ENCODE data around the gene WDR6.
A peak's percentile ranks its signal among the peaks of the same experiment; 100 is the strongest.

Gene WDR6

DNA sequence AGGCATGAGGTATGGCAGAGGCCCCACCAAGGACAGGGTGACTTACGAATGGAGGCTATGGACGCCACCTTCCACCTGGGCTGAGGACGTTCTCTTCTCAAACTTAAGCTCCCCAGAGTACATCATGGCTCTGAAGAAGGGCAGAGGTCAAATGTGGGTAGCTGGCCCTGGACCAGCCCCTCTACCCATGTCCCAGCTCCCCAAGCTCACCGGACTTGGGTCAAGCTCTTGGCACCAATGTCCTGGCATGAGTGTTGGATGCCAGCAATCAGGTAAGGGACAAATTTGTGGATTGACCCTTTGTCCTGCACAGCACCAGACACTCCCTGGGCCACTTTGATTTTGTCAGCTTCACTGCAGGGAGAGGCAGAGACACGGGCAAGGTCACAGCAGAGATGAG, 17.3 kb downstream of the WDR6 start:
- in situ Hi-C loops (cut with MboI; ENCODE audit: low pct_unique_long_range_greater_than_20kb, low sequenced_read_pairs): no loop called here

GRCh38 chr3:49025005-49025792, 18.0 kb downstream of the WDR6 start:
- in situ Hi-C loops (cut with MboI; ENCODE audit: low pct_unique_long_range_greater_than_20kb, low sequenced_read_pairs): no loop called here
- DNase-seq: peak; percentile 67

More for the DNA sequence above, 17.3 kb downstream of the WDR6 start:
- no peak for DNase-seq

- no peak for DNase-seq
- in situ Hi-C loops (cut with MboI; ENCODE audit: low pct_unique_long_range_greater_than_20kb, low sequenced_read_pairs): no loop called here
Observed at GRCh38 chr3:49025793-49026520, 18.8 kb downstream of the WDR6 start.

DNA sequence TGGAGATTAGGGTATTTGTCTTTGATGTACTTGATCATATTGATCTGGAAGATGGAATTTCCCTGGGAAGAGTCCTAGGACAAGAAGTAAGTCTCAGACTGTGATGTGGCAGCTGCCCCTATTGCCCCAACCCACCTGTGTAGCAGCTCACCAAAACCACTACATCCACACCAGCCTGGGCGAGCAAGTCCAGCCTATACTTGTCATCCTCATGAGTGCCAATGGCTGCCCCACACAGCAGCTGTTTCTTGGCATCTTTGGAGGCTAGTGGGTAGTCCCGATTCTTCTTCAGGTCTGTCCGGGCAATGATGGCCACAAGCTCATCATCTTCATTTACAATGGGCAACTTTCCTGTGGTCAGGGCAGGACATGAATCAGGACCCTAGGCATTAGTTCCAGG, 19.3 kb downstream of the WDR6 start:
- in situ Hi-C loops (cut with MboI; ENCODE audit: low pct_unique_long_range_greater_than_20kb, low sequenced_read_pairs): no loop called here
- DNase-seq: no peak

DNA sequence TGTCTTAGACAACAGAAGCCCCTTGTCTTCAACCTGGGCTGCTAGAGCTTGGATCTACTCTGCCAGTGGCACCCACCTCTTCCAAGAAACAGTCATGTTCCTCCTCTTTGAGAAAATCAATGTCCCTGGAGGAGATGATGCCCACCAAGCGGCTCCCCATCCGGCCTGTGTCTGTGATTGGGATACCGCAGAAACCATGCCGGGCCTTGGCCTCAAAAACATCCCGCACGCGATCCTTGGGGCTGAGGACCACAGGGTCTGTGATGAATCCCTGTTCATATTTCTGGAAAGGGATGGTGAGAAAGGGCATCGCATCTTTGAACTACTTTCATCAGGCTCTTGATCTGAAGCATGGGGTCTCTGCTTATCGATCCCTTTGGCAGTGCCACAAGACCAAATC, 20.4 kb downstream of the WDR6 start:
- DNase-seq: no peak
- in situ Hi-C loops (cut with MboI; ENCODE audit: low pct_unique_long_range_greater_than_20kb, low sequenced_read_pairs): no loop called here

GRCh38 chr3:49028298-49028672, 21.1 kb downstream of the WDR6 start:
- no peak for DNase-seq

GRCh38 chr3:49028673-49029562, 21.7 kb downstream of the WDR6 start, which contains the start of gene IMPDH2:
IMPDH2 (minus strand) TSS chr3:49029398; CDS start chr3:49029350, 48 bp downstream.
- DNase-seq: peak; percentile 94
- in situ Hi-C loops (cut with MboI; ENCODE audit: low pct_unique_long_range_greater_than_20kb, low sequenced_read_pairs): no loop called here

More at GRCh38 chr3:49028298-49028672, 21.1 kb downstream of the WDR6 start:
- in situ Hi-C loops (cut with MboI; ENCODE audit: low pct_unique_long_range_greater_than_20kb, low sequenced_read_pairs): no loop called here

DNA sequence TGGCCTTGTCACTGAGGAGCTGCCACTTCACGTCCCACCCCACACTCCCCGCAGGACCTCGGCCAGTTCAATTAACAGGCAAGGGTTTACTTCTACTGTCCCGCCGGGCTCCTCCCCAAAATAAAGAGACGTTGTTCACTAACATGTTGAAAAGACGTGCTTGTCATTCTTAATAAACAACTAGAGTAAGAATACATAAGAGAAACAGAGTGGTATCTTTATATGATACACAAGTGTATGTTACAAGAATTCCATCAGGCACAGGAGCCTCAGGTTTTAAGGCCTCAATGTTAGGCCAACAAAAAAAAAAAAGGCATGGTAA, 22.3 kb downstream of the WDR6 start:
- DNase-seq: no peak
- in situ Hi-C loops (cut with MboI; ENCODE audit: low pct_unique_long_range_greater_than_20kb, low sequenced_read_pairs): no loop called here

DNA sequence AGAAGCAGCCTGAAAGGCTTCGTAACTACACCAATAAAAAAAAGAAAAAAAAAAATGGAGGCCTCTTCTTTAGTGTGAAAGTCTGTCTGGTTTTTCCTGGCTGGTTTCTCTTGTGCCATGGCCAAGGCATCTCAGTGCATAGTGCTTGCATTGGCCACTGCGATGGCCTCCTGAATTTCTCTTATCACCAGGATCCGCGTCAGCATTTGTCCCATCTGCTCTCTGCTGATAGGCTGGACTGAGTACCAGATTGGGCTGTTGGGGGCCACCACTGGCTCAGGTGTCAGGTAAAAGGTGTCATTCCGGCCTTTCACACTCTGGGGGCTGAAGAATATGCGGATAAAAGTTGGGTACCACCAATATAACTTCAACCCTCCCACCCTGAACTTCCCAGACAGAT, 23.1 kb downstream of the WDR6 start:
- DNase-seq: no peak

DNA sequence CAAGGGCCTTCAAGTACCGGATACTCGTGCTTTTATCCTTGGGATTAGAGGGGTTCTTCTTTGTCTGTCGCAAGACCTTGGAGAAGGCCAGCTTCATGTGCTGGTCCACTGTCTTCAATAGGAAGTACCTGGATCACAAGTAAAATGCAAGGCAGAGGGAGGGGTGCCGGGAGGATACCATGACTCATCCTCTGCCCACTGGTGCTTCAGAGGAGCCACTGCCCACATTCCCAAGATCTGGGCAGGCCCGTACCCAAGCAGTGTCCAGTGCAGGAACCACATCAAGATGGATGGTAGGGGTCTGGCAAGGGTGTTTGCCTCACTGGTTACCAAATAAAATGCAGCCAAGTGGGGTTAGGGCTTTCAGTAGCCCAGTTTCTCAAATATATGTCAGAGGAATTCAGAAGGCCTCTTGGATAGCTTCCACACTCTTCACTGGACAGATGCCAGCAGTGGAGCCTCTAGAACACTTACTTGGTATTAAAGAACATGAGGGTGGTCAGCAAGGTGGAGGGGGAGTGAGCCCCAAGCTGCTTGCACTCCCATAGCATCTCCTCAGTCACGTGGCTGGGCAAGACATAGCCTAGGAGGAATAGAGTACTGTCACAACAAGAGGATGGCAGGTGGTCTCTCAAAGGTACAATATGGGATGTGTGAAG, 25.6 kb downstream of the WDR6 start:
- no peak for DNase-seq
- in situ Hi-C loops (cut with MboI; ENCODE audit: low pct_unique_long_range_greater_than_20kb, low sequenced_read_pairs): no loop called here

More for the DNA sequence above, 23.1 kb downstream of the WDR6 start:
- in situ Hi-C loops (cut with MboI; ENCODE audit: low pct_unique_long_range_greater_than_20kb, low sequenced_read_pairs): no loop called here

DNA sequence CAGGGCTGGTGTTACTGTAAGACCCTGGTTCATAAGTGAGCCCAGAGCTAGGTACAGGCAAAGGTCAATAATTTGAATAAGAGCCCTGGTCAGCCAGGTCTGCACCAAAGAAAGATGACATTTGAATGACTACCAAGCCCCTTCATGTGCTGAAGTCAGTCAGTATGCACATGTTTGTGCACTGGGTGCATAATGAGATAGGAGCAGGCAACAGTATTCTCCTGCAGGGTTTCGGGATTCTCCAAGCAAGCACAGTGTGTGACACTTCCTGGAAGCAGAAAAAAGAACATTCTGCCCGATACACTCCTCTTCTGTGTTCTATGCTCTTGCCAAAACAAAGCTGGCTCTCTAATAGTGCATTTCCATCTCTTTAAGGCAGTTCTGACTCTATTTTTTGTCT, 27.5 kb downstream of the WDR6 start:
- in situ Hi-C loops (cut with MboI; ENCODE audit: low pct_unique_long_range_greater_than_20kb, low sequenced_read_pairs): no loop called here
- no peak for DNase-seq

DNA sequence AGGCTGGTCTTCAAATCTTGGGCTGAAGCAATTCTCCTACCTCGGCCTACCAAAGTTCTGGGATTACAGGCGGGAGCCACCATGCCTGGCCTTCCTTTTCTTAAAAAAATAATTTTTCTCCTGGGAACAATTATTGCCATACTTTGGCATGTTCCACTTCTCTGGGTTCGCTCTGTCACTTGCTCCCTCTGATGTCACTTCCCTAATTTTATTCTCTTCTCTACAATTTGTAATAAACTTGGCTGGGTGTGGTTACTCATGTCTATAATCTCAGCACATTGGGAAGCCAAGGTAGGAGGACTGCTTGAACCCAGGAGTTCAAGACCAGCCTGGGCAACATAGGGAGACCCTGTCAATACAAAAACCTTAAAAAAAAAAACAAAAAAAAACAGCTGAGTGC, 28.1 kb downstream of the WDR6 start:
- in situ Hi-C loops (cut with MboI; ENCODE audit: low pct_unique_long_range_greater_than_20kb, low sequenced_read_pairs): no loop called here
- DNase-seq: no peak

DNA sequence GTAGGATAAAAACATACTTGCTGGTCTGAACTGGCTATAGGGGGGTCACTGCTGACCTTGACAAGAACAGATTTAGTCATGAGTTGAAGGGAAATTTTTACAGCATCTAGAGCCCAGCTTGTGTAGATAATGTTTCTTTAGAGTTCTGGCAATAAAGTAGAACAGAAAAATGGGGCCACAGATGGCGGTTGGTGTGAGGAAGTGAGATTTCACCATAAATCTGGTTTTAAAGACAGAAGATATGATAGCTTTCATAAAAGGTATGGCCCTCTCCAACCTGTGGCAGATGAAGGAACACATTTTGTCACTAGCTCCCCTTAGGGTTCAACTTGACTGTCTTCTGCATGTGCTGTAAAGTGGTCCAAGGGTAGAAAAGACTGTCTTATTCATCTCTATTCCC, 46.4 kb downstream of the WDR6 start:
- in situ Hi-C loops (cut with MboI; ENCODE audit: low pct_unique_long_range_greater_than_20kb, low sequenced_read_pairs): no loop called here
- DNase-seq: no peak

DNA sequence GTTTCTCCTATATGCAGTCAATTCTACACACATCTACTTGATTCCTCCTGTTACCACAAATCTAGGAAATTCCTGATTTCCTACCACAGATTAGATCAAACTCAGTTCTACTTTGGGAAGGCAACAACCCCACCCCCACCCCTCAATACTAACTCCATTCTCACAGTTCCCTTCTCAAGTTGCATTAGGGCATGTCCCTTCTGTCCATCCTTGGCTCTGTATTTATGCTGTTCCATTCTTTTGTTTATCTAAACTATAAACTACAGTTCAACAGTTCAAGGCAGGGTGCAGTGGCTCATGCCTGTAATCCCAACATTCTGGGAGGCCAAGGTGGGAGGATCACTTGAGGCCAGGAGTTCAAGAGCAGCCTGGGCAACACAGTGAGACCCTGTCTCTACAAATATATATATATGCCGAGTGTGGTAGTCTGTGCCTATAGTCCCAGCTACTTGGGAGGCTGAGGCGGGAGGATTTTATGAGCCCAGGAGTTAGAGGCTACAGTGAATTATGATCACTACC, 47.2 kb downstream of the WDR6 start:
- no peak for DNase-seq
- in situ Hi-C loops (cut with MboI; ENCODE audit: low pct_unique_long_range_greater_than_20kb, low sequenced_read_pairs): no loop called here

DNA sequence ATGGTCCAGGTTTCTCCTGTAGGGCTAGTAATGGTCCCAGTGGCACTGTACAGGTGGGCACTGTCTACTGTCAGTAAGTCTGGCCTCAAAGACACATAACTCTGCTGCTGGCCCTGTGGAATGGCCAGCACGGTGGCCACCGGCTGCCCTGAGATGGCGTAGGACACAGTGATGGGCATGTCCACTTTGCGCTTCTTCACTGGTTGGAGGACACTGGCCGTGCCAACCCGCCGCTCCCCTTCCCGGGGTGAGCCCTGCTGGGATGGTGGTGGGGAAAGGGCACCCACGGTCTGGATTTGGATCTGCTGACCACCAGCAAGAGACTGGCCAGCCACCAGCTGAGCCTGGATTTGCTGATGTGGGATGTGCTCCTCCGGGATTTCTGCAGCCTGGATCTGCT, 50.1 kb downstream of the WDR6 start:
- no peak for DNase-seq
- in situ Hi-C loops (cut with MboI; ENCODE audit: low pct_unique_long_range_greater_than_20kb, low sequenced_read_pairs): no loop called here

DNA sequence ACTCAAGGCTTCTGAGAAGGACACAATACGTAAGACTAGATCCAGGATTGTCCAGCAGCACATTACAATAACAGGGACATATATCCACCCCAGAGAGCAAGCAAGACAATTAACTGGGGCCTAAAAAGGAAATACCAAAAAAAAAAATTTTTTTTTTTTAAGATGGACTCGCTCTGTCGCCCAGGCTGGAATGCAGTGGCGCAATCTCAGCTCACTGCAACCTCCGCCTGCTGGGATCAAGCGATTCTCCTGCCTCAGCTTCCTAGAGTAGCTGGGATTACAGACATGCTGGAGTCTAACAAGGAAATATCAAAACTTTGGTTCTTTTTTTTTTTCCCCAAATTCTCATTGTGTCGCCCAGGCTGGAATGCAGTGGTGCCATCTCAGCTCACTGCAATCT, 50.8 kb downstream of the WDR6 start:
- DNase-seq: no peak
- in situ Hi-C loops (cut with MboI; ENCODE audit: low pct_unique_long_range_greater_than_20kb, low sequenced_read_pairs): no loop called here

Measured in KBM-7 (cell line).